GM21360 (cell line): ENCODE measurements around the gene HIVEP3.

ENCODE experiments used
- ATAC-seq: cut with Tn5 transposase; IDR thresholded peaks from one replicate; pipeline ENCODE4 v1.9.1; 2021; ENCODE audit warnings: mild to moderate bottlenecking, moderate library complexity; ENCODE audit not compliant: unreplicated experiment

Gene HIVEP3

DNA sequence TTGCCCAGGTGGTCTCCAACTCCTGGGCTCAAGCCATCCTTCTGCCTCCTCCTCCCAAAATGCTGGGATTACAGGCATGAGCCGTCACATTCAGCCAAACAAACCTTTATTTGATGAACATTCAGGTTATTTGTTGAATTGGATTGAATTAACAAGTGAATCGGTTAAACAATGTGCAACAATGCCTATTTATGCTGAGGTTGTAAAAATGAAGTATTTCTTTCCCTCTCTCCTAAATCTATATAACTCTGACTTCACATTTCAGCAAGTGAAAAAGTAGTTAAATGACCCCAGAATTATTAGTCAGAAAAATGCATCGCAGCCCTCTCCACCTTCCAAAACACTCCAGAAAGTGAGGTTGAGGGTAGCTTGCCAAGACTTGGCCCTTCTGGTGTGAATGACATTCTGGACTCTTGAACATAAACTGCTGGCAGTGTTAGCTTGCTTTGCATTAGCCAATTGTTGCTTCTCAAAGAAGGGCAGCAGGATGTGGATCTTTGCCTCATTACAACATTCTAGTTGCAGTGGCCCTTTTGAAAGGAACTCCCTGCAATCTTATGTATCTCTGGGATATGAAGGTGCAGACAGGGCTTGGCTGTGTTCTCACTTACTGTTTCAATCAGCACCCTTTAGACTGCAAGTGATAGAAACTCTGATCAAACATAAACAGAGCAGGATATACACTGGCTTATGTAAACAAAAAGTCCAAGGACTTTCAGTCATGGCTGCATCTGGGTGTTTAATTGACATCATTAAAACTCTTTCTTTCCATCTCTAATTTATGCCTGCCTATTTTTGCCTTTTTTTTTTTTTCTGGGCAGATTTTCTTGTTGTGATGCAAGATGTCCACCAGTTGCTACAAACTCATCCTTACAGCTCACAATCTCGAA lies 456.7 kb downstream of the HIVEP3 start:
- no peak for ATAC-seq

- ATAC-seq: no peak
These were observed 461.7 kb downstream of the HIVEP3 start for GRCh38 chr1:41456847-41457540.
